Measurements from ENCODE around the gene SELENBP1. TPM values are rescaled to one million over a fixed set of nuclear protein-coding genes. Genes with fewer than 3 reads are reported as not detected.

The SELENBP1 gene
- polyA plus RNA-seq, 1 donor from 2014 or later: not detected

DNA sequence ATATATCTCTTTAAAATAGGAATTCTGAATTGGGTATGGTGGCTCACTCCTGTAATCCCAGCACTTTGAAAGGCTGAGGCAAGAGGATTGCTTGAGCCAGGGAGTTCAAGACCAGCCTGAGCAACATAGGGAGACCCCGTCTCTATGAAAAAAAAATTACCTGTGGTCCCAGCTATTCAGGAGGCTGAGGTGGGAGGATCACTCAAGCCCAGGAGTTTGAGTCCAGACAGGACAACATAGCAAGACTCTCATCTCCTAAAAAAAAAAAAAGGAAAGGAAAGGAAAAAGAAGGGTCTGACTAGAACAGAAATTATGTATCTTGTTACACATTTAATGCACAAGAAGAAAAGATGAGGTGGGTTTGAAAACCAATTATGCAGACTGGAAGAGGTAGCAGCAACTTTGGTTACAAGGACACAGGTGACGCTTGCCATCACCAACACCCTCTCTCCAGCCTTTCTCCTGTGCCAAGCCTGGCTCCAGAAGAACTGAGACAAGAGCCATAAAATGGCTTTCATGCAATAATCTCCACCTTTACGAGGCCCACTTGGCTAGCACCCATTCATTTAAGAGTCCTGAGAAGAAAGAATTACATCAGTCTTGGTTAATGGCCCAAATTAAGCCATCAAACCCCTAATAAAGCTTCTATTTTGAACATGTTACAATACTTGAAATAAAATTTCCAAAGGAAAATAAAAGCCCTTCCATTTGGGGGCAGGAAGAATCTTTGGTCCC, 4.8 kb upstream of the SELENBP1 start:
- no peak overlapping the region for H3K27ac ChIP-seq (ENCODE audit: low read length)
- H3K9me2 ChIP-seq (ENCODE audit: insufficient read depth, low read length): no peaks in the 10 kb centered on the region
- no peak overlapping the region for H3K4me3 ChIP-seq (ENCODE audit: low read length)
- H3K79me2 ChIP-seq (replicated peaks; ENCODE audit: insufficient read depth, low read length): no peaks in the 10 kb centered on the region
- H3F3A ChIP-seq (ENCODE audit: insufficient read depth, low read length, poor library complexity, severe bottlenecking): no peaks in the 10 kb centered on the region
- H3K4me2 ChIP-seq (ENCODE audit: low read length): no peak overlapping the region
- TF ChIP-seq TAF1 (IDR thresholded peaks at IDR 0.05; ENCODE audit: low read depth) (no peak), POLR2AphosphoS5 (IDR thresholded peaks at IDR 0.05) (no peak), MXI1 (conservative IDR thresholded peaks at IDR 0.05; ENCODE audit: poor library complexity, severe bottlenecking) (no peak), SMC3 (conservative IDR thresholded peaks at IDR 0.05; ENCODE audit: poor library complexity) (no peak), RAD21 (conservative IDR thresholded peaks at IDR 0.05) (no peak), EZH2 (IDR thresholded peaks at IDR 0.05; ENCODE audit: borderline replicate concordance, insufficient read depth, low read length, poor library complexity, severe bottlenecking) (no peak), EP300 (conservative IDR thresholded peaks at IDR 0.05; ENCODE audit: poor library complexity, severe bottlenecking) (no peak)
- TF ChIP-seq, protein P1, sequence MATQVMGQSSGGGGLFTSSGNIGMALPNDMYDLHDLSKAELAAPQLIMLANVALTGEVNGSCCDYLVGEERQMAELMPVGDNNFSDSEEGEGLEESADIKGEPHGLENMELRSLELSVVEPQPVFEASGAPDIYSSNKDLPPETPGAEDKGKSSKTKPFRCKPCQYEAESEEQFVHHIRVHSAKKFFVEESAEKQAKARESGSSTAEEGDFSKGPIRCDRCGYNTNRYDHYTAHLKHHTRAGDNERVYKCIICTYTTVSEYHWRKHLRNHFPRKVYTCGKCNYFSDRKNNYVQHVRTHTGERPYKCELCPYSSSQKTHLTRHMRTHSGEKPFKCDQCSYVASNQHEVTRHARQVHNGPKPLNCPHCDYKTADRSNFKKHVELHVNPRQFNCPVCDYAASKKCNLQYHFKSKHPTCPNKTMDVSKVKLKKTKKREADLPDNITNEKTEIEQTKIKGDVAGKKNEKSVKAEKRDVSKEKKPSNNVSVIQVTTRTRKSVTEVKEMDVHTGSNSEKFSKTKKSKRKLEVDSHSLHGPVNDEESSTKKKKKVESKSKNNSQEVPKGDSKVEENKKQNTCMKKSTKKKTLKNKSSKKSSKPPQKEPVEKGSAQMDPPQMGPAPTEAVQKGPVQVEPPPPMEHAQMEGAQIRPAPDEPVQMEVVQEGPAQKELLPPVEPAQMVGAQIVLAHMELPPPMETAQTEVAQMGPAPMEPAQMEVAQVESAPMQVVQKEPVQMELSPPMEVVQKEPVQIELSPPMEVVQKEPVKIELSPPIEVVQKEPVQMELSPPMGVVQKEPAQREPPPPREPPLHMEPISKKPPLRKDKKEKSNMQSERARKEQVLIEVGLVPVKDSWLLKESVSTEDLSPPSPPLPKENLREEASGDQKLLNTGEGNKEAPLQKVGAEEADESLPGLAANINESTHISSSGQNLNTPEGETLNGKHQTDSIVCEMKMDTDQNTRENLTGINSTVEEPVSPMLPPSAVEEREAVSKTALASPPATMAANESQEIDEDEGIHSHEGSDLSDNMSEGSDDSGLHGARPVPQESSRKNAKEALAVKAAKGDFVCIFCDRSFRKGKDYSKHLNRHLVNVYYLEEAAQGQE (IDR thresholded peaks at IDR 0.05; ENCODE audit: borderline replicate concordance): no peak
- TF ChIP-seq, protein P2, sequence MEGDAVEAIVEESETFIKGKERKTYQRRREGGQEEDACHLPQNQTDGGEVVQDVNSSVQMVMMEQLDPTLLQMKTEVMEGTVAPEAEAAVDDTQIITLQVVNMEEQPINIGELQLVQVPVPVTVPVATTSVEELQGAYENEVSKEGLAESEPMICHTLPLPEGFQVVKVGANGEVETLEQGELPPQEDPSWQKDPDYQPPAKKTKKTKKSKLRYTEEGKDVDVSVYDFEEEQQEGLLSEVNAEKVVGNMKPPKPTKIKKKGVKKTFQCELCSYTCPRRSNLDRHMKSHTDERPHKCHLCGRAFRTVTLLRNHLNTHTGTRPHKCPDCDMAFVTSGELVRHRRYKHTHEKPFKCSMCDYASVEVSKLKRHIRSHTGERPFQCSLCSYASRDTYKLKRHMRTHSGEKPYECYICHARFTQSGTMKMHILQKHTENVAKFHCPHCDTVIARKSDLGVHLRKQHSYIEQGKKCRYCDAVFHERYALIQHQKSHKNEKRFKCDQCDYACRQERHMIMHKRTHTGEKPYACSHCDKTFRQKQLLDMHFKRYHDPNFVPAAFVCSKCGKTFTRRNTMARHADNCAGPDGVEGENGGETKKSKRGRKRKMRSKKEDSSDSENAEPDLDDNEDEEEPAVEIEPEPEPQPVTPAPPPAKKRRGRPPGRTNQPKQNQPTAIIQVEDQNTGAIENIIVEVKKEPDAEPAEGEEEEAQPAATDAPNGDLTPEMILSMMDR (IDR thresholded peaks at IDR 0.05; ENCODE audit: poor library complexity, severe bottlenecking): no peak
- no peaks in the 10 kb centered on the region for H4K20me1 ChIP-seq (ENCODE audit: insufficient read depth)
- no peak overlapping the region for H3K9ac ChIP-seq (ENCODE audit: low read length)
- no peak overlapping the region for H2AFZ ChIP-seq (ENCODE audit: low read depth, low read length)
- H3K36me3 ChIP-seq (ENCODE audit: insufficient read depth, low read length): no peaks in the 10 kb centered on the region
- H3K27me3 ChIP-seq (ENCODE audit: insufficient read depth, low read depth, low read length): no peaks in the 10 kb centered on the region
- no peaks in the 10 kb centered on the region for H3K9me3 ChIP-seq (ENCODE audit: low read length)

DNA sequence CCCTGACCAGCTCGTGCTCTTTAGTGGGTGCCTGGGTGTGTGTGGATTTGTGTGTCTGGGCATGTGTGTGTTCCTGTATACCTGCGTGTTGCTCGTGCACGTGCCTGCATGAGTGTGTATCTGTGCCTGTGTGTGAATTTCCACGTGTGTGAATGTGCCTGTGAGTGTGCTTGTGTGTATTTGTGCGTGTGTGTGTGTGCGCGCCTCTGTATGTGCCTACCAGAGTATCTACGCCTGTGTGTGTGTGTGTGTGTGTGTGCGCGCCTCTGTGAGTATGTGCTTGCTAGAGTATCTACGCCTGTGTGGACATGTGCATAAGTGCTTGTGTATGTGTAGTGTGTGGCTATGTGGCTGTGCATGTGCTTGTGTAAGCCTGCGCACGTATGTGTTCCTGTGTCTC, 691 bp upstream of the SELENBP1 start:
- TF ChIP-seq, protein P2 (IDR thresholded peaks at IDR 0.05; ENCODE audit: poor library complexity, severe bottlenecking): no peak
- no peak for TF ChIP-seq POLR2AphosphoS5 (IDR thresholded peaks at IDR 0.05)
- TF ChIP-seq SMC3 (conservative IDR thresholded peaks at IDR 0.05; ENCODE audit: poor library complexity): no peak
- no peak for TF ChIP-seq EZH2 (IDR thresholded peaks at IDR 0.05; ENCODE audit: borderline replicate concordance, insufficient read depth, low read length, poor library complexity, severe bottlenecking)
- TF ChIP-seq, protein P1 (IDR thresholded peaks at IDR 0.05; ENCODE audit: borderline replicate concordance): no peak
- TF ChIP-seq MXI1 (conservative IDR thresholded peaks at IDR 0.05; ENCODE audit: poor library complexity, severe bottlenecking): no peak
- TF ChIP-seq RAD21 (conservative IDR thresholded peaks at IDR 0.05): no peak
- TF ChIP-seq EP300 (conservative IDR thresholded peaks at IDR 0.05; ENCODE audit: poor library complexity, severe bottlenecking): no peak
- TF ChIP-seq TAF1 (IDR thresholded peaks at IDR 0.05; ENCODE audit: low read depth): no peak
- Histone ChIP-seq H3K79me2 (replicated peaks; ENCODE audit: insufficient read depth, low read length) (no peaks in the 10 kb centered on the region), H3K36me3 (ENCODE audit: insufficient read depth, low read length) (no peaks in the 10 kb centered on the region), H3F3A (ENCODE audit: insufficient read depth, low read length, poor library complexity, severe bottlenecking) (no peaks in the 10 kb centered on the region), H3K9me3 (ENCODE audit: low read length) (no peaks in the 10 kb centered on the region), H4K20me1 (ENCODE audit: insufficient read depth) (no peaks in the 10 kb centered on the region), H3K4me3 (ENCODE audit: low read length) (no peak overlapping the region), H3K9me2 (ENCODE audit: insufficient read depth, low read length) (no peaks in the 10 kb centered on the region), H2AFZ (ENCODE audit: low read depth, low read length) (no peak overlapping the region), H3K9ac (ENCODE audit: low read length) (no peak overlapping the region), H3K27me3 (ENCODE audit: insufficient read depth, low read depth, low read length) (no peaks in the 10 kb centered on the region), H3K27ac (ENCODE audit: low read length) (no peak overlapping the region), H3K4me2 (ENCODE audit: low read length) (no peak overlapping the region)
